GM23338 (cell line): ENCODE data around the gene AOPEP. TPM values are rescaled to one million over a fixed set of nuclear protein-coding genes. Genes with fewer than 3 reads are reported as not detected.

Experiments used
- ATAC-seq: fragments of 200-7000 bp; cut with Tn5 transposase; 3 replicates; pipeline ENCODE4 v1.9.1; 2020
- DNase-seq: peaks from one replicate; pipeline ENCODE4 v3.0.0-alpha.2; 2015; ENCODE audit warnings: low spot score
- H2AFZ ChIP-seq: fragments of 200-600 bp; sonication (generic); 2 replicates; pipeline ENCODE4 v1.8.0; 2016; ENCODE audit warnings: antibody characterized with exemption, mild to moderate bottlenecking, moderate library complexity
- H3F3A ChIP-seq: fragments of 200-600 bp; sonication (generic); replicated peaks from 2 replicates; pipeline ENCODE4 v1.8.0; 2017; ENCODE audit warnings: antibody characterized with exemption, mixed run types, low read depth
- H3K27ac ChIP-seq: fragments of 200-600 bp; sonication (generic); 2 replicates; pipeline ENCODE4 v1.6.1; 2016; ENCODE audit warnings: low read depth
- H3K27me3 ChIP-seq: fragments of 200-600 bp; sonication (generic); 2 replicates; pipeline ENCODE4 v1.8.0; 2016; ENCODE audit warnings: mild to moderate bottlenecking, mixed run types, moderate library complexity; ENCODE audit not compliant: insufficient read depth
- H3K36me3 ChIP-seq: fragments of 200-600 bp; sonication (generic); 2 replicates; pipeline ENCODE4 v1.8.0; 2016; ENCODE audit warnings: mild to moderate bottlenecking; ENCODE audit not compliant: insufficient read depth
- H3K4me1 ChIP-seq: fragments of 200-600 bp; sonication (generic); 2 replicates; pipeline ENCODE4 v1.8.0; 2016; ENCODE audit warnings: mild to moderate bottlenecking, moderate library complexity; ENCODE audit not compliant: insufficient read depth
- H3K4me2 ChIP-seq: fragments of 200-600 bp; sonication (generic); 2 replicates; pipeline ENCODE4 v1.7.1; 2017; ENCODE audit warnings: mixed run types
- H3K4me3 ChIP-seq: fragments of 200-600 bp; sonication (generic); 2 replicates; pipeline ENCODE4 v1.6.1; 2016; ENCODE audit warnings: mixed run types
- H3K79me2 ChIP-seq: fragments of 200-600 bp; sonication (generic); replicated peaks from 2 replicates; pipeline ENCODE4 v1.8.0; 2017; ENCODE audit warnings: mild to moderate bottlenecking; ENCODE audit not compliant: insufficient read depth
- H3K9me2 ChIP-seq: fragments of 200-600 bp; sonication (generic); 2 replicates; pipeline ENCODE4 v1.8.0; 2017; ENCODE audit not compliant: insufficient read depth
- H4K20me1 ChIP-seq: fragments of 200-600 bp; sonication (generic); replicated peaks from 2 replicates; pipeline ENCODE4 v1.8.0; 2017; ENCODE audit warnings: mild to moderate bottlenecking; ENCODE audit not compliant: insufficient read depth
- H3K27ac Mint-ChIP-seq: 2 replicates; pipeline ENCODE4 v1.8.0; 2020; ENCODE audit warnings: inconsistent platforms, mild to moderate bottlenecking, moderate library complexity, mixed read lengths
- H3K27me3 Mint-ChIP-seq: 3 replicates; pipeline ENCODE4 v1.8.0; 2022; ENCODE audit warnings: low read depth, mild to moderate bottlenecking, moderate library complexity, mixed read lengths, inconsistent platforms; ENCODE audit not compliant: insufficient read depth, poor library complexity
- H3K36me3 Mint-ChIP-seq: 3 replicates; pipeline ENCODE4 v1.8.0; 2021; ENCODE audit warnings: low read depth, mild to moderate bottlenecking, inconsistent platforms, moderate library complexity, mixed read lengths
- H3K4me1 Mint-ChIP-seq: 3 replicates; pipeline ENCODE4 v1.8.0; 2020; ENCODE audit warnings: mild to moderate bottlenecking, inconsistent platforms, mixed read lengths
- H3K4me3 Mint-ChIP-seq: 3 replicates; pipeline ENCODE4 v1.8.0; 2021; ENCODE audit warnings: moderate library complexity, mild to moderate bottlenecking, inconsistent platforms, mixed read lengths
- H3K9me3 Mint-ChIP-seq: 3 replicates; pipeline ENCODE4 v1.8.0; 2020; ENCODE audit warnings: moderate library complexity, mild to moderate bottlenecking, inconsistent platforms, mixed read lengths
- CTCF ChIP-seq, 2 experiments: fragments of 200-600 bp in 1 of 2; sonication (generic) in 1 of 2; conservative IDR thresholded peaks; 2 replicates each; pipeline versions ENCODE4 v1.5.1 to v1.6.1; 2016 to 2017; ENCODE audit warnings: antibody characterized with exemption in 2 of 2, low read depth in 2 of 2, mild to moderate bottlenecking in 2 of 2, moderate library complexity in 1 of 2
- EZH2 ChIP-seq: fragments of 200-600 bp; sonication (generic); IDR thresholded peaks from one replicate; pipeline ENCODE4 v1.8.0; 2017; ENCODE audit warnings: antibody characterized with exemption, mild to moderate bottlenecking, low read depth; ENCODE audit not compliant: unreplicated experiment
- JUNB ChIP-seq: IDR thresholded peaks from one replicate; pipeline ENCODE4 v1.6.1; 2016; ENCODE audit warnings: antibody characterized with exemption; ENCODE audit not compliant: unreplicated experiment
- ZNF331 ChIP-seq: fragments of 250-450 bp; sonication (Bioruptor Pico); IDR thresholded peaks from 2 replicates; pipeline ENCODE4 v1.5.0; 2020; ENCODE audit warnings: low read depth, mild to moderate bottlenecking, moderate library complexity
- ZNF462 ChIP-seq: fragments of 250-450 bp; sonication (Bioruptor Pico); IDR thresholded peaks from 2 replicates; pipeline ENCODE4 v1.5.0; 2020; ENCODE audit warnings: mild to moderate bottlenecking, moderate library complexity
- polyA plus RNA-seq: library from polyadenylated mRNA; unstranded; fragments of >200 nt; fragmentation: Nextera tagmentation; extraction: Ambion mirVana; gene quantifications from 2 replicates; pipeline ENCODE4 v1.2.1, GENCODE V29; 2016
- total RNA-seq: library from RNA; depleted of rRNA; stranded (reverse); fragments of >200 nt; shearing (Covaris generic); gene quantifications from 2 replicates; pipeline ENCODE4 v1.2.3, GENCODE V29; 2014

The AOPEP gene
- total and polyA plus RNA-seq, 2 experiments from 2014 or later = 7.0 to 16.5 TPM

- no peak for TF ChIP-seq JUNB
- TF ChIP-seq CTCF (conservative IDR thresholded peaks at IDR 0.05; ENCODE audit: low read depth in 2 of 2) = no peak
- no peak for TF ChIP-seq ZNF462 (CRISPR knock-in tag)
- TF ChIP-seq EZH2 = no peak
Observed at GRCh38 chr9:94859891-94860290, 133.4 kb downstream of the AOPEP start (continued).

GRCh38 chr9:94860678-94861588, 134.4 kb downstream of the AOPEP start:
- H3F3A ChIP-seq = no peaks in the 10 kb centered on the region
- H3K4me1 ChIP-seq = peaks cover 7% of the 10 kb centered on the region; the same call in 1 of the 2 replicates
- H3K27ac Mint-ChIP-seq = no peak overlapping the region
- no peak overlapping the region for H3K4me3 ChIP-seq
- peaks cover 4% of the 10 kb centered on the region; the same call in 1 of the 3 replicates for H3K36me3 Mint-ChIP-seq
- no peak for DNase-seq
- no peak overlapping the region for H3K27ac ChIP-seq
- no peak overlapping the region for H2AFZ ChIP-seq
- 0 out of 2 replicates have a peak, but pooled peaks cover 7% of the 10 kb centered on the region for H3K9me2 ChIP-seq
- H4K20me1 ChIP-seq = no peaks in the 10 kb centered on the region; the same call in 1 of the 2 replicates
- H3K36me3 ChIP-seq = no peaks in the 10 kb centered on the region
- ATAC-seq = no peak
- H3K4me2 ChIP-seq = no peak overlapping the region
- no peaks in the 10 kb centered on the region for H3K27me3 Mint-ChIP-seq
- H3K27me3 ChIP-seq = no peaks in the 10 kb centered on the region
- H3K79me2 ChIP-seq = no peaks in the 10 kb centered on the region
- H3K4me3 Mint-ChIP-seq = no peak overlapping the region
- H3K4me1 Mint-ChIP-seq = peaks cover 10% of the 10 kb centered on the region
- H3K9me3 Mint-ChIP-seq = no peaks in the 10 kb centered on the region
- no peak for TF ChIP-seq ZNF462 (CRISPR knock-in tag)
- no peak for TF ChIP-seq ZNF331 (CRISPR knock-in tag)
